HepG2 (cell line): ENCODE data around the gene GCDH. TPM values are rescaled to one million over a fixed set of nuclear protein-coding genes. Genes with fewer than 3 reads are reported as not detected.
A peak's percentile ranks its signal among the peaks of the same experiment; 100 is the strongest.

ENCODE experiments used
- ATAC-seq: fragments of 200-7000 bp; cut with Tn5 transposase; 3 replicates; pipeline ENCODE4 v1.9.1; 2020; ENCODE audit warnings: mild to moderate bottlenecking, moderate library complexity
- BruUV-seq: library from RNA; stranded (reverse); fragments of 400-500 nt; replicated peaks from 2 replicates; lab custom pipeline; 2021; lab: Mats Ljungman, UMichigan
- CTCF ChIA-PET: fragments of 300-600 bp; formaldehyde crosslinking; extraction: SDS; loops from one replicate; lab custom pipeline; 2021; ENCODE audit warnings: low total read pairs, inconsistent platforms, low intra/inter-chr PET ratio; lab: Yijun Ruan, JAX
- POLR2A ChIA-PET: fragments of 350-600 bp; sonication (Branson Sonifier 250); formaldehyde crosslinking; loops from one replicate; lab custom pipeline; 2020; ENCODE audit warnings: antibody characterized with exemption, inconsistent platforms; lab: Yijun Ruan, JAX
- DNase-seq: peaks from one replicate; pipeline ENCODE4 v3.0.0-alpha.2; 2015; ENCODE audit warnings: low spot score
- FAIRE-seq: peaks from 3 replicates; lab custom pipeline; 2011; peaks lifted over from hg19 to GRCh38; lab: Jason Lieb, UNC
- H2AFZ ChIP-seq: one replicate; pipeline ENCODE4 v1.6.1; 2011; ENCODE audit warnings: low read length, inconsistent platforms
- H3K27ac ChIP-seq: fragments of 300-600 bp; 3 replicates; pipeline ENCODE4 v1.8.0; 2011; ENCODE audit warnings: mixed run types, mild to moderate bottlenecking, mixed read lengths, low read length, inconsistent platforms; ENCODE audit not compliant: insufficient read depth; ENCODE audit errors: extremely low read length
- H3K27me3 ChIP-seq, 2 experiments: fragments of 200-600 bp in 1 of 2; 2 replicates in 1 of 2; 3 replicates in 1 of 2; pipeline versions ENCODE4 v1.6.0 to v1.8.0; 2011; ENCODE audit warnings: low read length in 2 of 2, mild to moderate bottlenecking in 2 of 2, moderate library complexity in 2 of 2, inconsistent platforms in 1 of 2; ENCODE audit not compliant: insufficient read depth in 2 of 2, control insufficient read depth in 1 of 2
- H3K36me3 ChIP-seq, 2 experiments: fragments of 200-600 bp in 1 of 2; replicated peaks in 1 of 2; 2 replicates in 1 of 2; 3 replicates in 1 of 2; pipeline versions ENCODE4 v1.5.1 to v1.8.0; 2011; ENCODE audit warnings: low read length in 2 of 2, inconsistent platforms in 1 of 2; ENCODE audit not compliant: insufficient read depth in 2 of 2, control insufficient read depth in 1 of 2
- H3K4me1 ChIP-seq: 2 replicates; pipeline ENCODE4 v1.5.1; 2012; ENCODE audit warnings: low read length, inconsistent platforms; ENCODE audit not compliant: insufficient read depth
- H3K4me2 ChIP-seq: 2 replicates; pipeline ENCODE4 v1.6.0; 2011; ENCODE audit warnings: low read depth, low read length, inconsistent platforms
- H3K4me3 ChIP-seq, 3 experiments: fragments of 200-600 bp in 1 of 3; sonication (generic), shearing (Covaris generic) in 1 of 3; replicated peaks in 1 of 3; 2 replicates each; pipeline ENCODE4 v1.5.1; 2011 to 2016; ENCODE audit warnings: low read length in 3 of 3, inconsistent platforms in 2 of 3, low read depth in 2 of 3, mild to moderate bottlenecking in 2 of 3, control low read depth in 1 of 3, mixed read lengths in 1 of 3; ENCODE audit not compliant: insufficient read depth in 1 of 3
- H3K79me2 ChIP-seq: one replicate; pipeline ENCODE4 v1.6.1; 2011; ENCODE audit warnings: low read length, inconsistent platforms; ENCODE audit not compliant: insufficient read depth
- H3K9ac ChIP-seq: 2 replicates; pipeline ENCODE4 v1.6.0; 2011; ENCODE audit warnings: mild to moderate bottlenecking, low read depth, low read length, inconsistent platforms; ENCODE audit not compliant: insufficient read depth
- H3K9me3 ChIP-seq: 2 replicates; pipeline ENCODE4 v1.5.1; 2012; ENCODE audit warnings: mild to moderate bottlenecking, low read length
- H4K20me1 ChIP-seq: 2 replicates; pipeline ENCODE4 v1.6.0; 2011; ENCODE audit warnings: inconsistent platforms, mild to moderate bottlenecking, low read length, moderate library complexity; ENCODE audit not compliant: insufficient read depth
- AGO2 ChIP-seq: fragments of 200-400 bp; formaldehyde crosslinking; optimal IDR thresholded peaks from 2 replicates; pipeline ENCODE3; 2017; ENCODE audit warnings: mild to moderate bottlenecking, low read depth, low read length, moderate library complexity
- ELF4 ChIP-seq: sonication (generic); formaldehyde crosslinking; IDR thresholded peaks from 2 replicates; pipeline ENCODE4 v1.5.0; 2020; ENCODE audit warnings: missing genetic modification reagents, mild to moderate bottlenecking, moderate library complexity, borderline replicate concordance
- IRF2 ChIP-seq: IDR thresholded peaks from 2 replicates; pipeline ENCODE4 v1.6.1; 2018; ENCODE audit warnings: missing genetic modification reagents, missing compliant biosample characterization
- KAT2B ChIP-seq: fragments of 150-350 bp; IDR thresholded peaks from 2 replicates; pipeline ENCODE4 v1.6.1; 2014; ENCODE audit warnings: low read depth, low read length, borderline replicate concordance
- KLF13 ChIP-seq: sonication (generic); formaldehyde crosslinking; IDR thresholded peaks from 2 replicates; pipeline ENCODE4 v1.4.0; 2020; ENCODE audit warnings: mild to moderate bottlenecking, missing genetic modification reagents
- MAFK ChIP-seq, 2 experiments: IDR thresholded peaks in 1 of 2; conservative IDR thresholded peaks in 1 of 2; 2 replicates each; pipeline ENCODE4 v1.6.1; 2011; ENCODE audit warnings: improper control_type of control experiment in 2 of 2, low read length in 2 of 2
- MIER2 ChIP-seq: IDR thresholded peaks from 2 replicates; pipeline ENCODE4 v1.6.1; 2016; ENCODE audit warnings: missing biosample characterization, missing genetic modification reagents
- MXD1 ChIP-seq: sonication (generic); formaldehyde crosslinking; IDR thresholded peaks from 2 replicates; pipeline ENCODE4 v1.4.0; 2020; ENCODE audit warnings: mild to moderate bottlenecking, missing genetic modification reagents
- PHF20 ChIP-seq: sonication (generic); formaldehyde crosslinking; IDR thresholded peaks from 2 replicates; pipeline ENCODE4 v1.5.0; 2020; ENCODE audit warnings: mild to moderate bottlenecking, missing genetic modification reagents
- POLR2G ChIP-seq: fragments of 200-400 bp; formaldehyde crosslinking; IDR thresholded peaks from 2 replicates; pipeline ENCODE4 v1.6.1; 2018; ENCODE audit warnings: mild to moderate bottlenecking, low read depth, low read length, moderate library complexity
- PRDM15 ChIP-seq: sonication (generic); formaldehyde crosslinking; IDR thresholded peaks from 2 replicates; pipeline ENCODE4 v1.4.0; 2020; ENCODE audit warnings: missing genetic modification reagents
- SRY ChIP-seq: sonication (generic); formaldehyde crosslinking; IDR thresholded peaks from 2 replicates; pipeline ENCODE4 v1.8.0; 2022; ENCODE audit warnings: mild to moderate bottlenecking, missing genetic modification reagents
- ZFY ChIP-seq: sonication (generic); formaldehyde crosslinking; IDR thresholded peaks from 2 replicates; pipeline ENCODE4 v1.4.0; 2020; ENCODE audit warnings: missing genetic modification reagents
- ZNF749 ChIP-seq: sonication (generic); formaldehyde crosslinking; IDR thresholded peaks from 2 replicates; pipeline ENCODE4 v1.8.0; 2022; ENCODE audit warnings: mild to moderate bottlenecking, missing genetic modification reagents, moderate library complexity, borderline replicate concordance
- ZNF792 ChIP-seq: IDR thresholded peaks from 2 replicates; pipeline ENCODE4 v1.6.1; 2016
- WGBS: methylation state at CpG from one replicate; pipeline ENCODE4 v1.1.6; 2017; ENCODE audit warnings: low lambda C conversion rate; 5-methylcytosine and 5-hydroxymethylcytosine counted together
- in situ Hi-C: cut with HindIII; loops from 2 replicates; pipeline ENCODE4 v1.10.0; 2017; ENCODE audit warnings: low pct_unique_long_range_greater_than_20kb; ENCODE audit not compliant: extremely low pct_ligation_motif_present
- intact Hi-C: fragments of 100-400 bp; cut with micrococcal nuclease; formaldehyde crosslinking; loops from one replicate; pipeline ENCODE4 v1.10.0; 2022; ENCODE audit not compliant: unreplicated experiment
- polyA plus RNA-seq, 8 experiments: library from polyadenylated mRNA; depleted of rRNA in 3 of 8; stranded (reverse) in 7 of 8; unstranded in 1 of 8; fragments of >200 nt; fragmentation: Illumina TruSeq in 4 of 8; extraction: Trizol in 4 of 8; gene quantifications; 2 replicates each; pipeline versions ENCODE4 v1.2.1 to v1.2.3, GENCODE V29; 2011 to 2016; ENCODE audit warnings: low read depth in 4 of 8, missing spikeins in 1 of 8, mixed read lengths in 1 of 8; ENCODE audit not compliant: insufficient read depth in 1 of 8
- total RNA-seq, 5 experiments: library from RNA; depleted of rRNA; stranded (reverse); fragments of >200 nt; fragmentation: Illumina TruSeq; extraction: Trizol; gene quantifications; 2 replicates each; pipeline ENCODE4 v1.2.3, GENCODE V29; 2016; ENCODE audit warnings: low read depth in 1 of 5
- TF ChIP-seq, protein P1 (sequence below): IDR thresholded peaks from 2 replicates; pipeline ENCODE4 v1.6.1; 2016; ENCODE audit warnings: control low read depth

The GCDH gene
- total and polyA plus RNA-seq, 2 of the 13 experiments (the other 11 are each of a cell fraction or from before 2014, with no cell fraction given), result 15.1 to 38.0 TPM

DNA sequence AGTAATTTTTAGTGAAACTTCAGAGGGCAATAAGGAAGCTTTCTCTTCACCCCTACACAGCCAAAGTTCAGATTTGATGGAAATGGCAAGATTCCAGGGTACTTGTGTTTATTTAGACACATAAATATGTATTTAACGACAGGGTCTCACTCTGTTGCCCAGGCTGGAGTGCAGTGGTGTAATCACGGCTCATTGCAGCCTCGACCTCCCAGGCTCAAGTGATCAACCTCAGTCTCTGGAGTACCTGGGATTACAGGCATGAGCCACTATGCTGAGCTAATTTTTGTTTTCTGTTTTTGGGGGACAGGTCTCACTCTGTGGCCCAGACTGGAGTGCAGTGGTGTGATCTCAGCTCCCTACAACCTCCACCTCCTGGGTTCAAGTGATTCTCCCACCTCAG lies 30.1 kb downstream of the GCDH start:
- H3K27ac ChIP-seq, result no peak overlapping the region

DNA sequence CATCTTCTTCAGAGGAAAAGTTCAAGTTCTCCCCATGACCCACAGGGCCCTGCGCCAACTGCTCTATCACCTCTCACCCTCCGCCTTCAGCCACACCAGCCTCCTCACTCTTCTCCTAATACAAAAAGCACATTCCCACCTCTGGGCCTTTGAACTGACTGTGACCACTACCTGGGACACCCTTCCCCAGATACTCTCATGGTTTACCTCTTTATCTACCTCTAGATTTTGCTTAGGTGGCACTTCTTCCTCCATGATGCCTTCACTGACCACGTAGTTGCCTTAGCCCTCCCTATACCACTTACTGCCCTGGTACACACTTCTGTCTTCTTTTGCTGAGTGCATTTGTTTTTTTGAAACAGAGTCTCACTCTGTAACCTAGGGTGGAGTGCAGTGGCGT lies 32.0 kb downstream of the GCDH start:
- peaks cover 26 to 38% of the 10 kb centered on the region in 2 experiments for H3K36me3 ChIP-seq
- TF ChIP-seq PRDM15 (CRISPR knock-in tag), result no peak
- TF ChIP-seq AGO2, result no peak
- TF ChIP-seq IRF2 (CRISPR knock-in tag), result no peak
- TF ChIP-seq MXD1 (CRISPR knock-in tag), result no peak
- no peak for TF ChIP-seq SRY (CRISPR knock-in tag)
- TF ChIP-seq ZNF792 (CRISPR knock-in tag), result no peak
- TF ChIP-seq KAT2B, result no peak
- TF ChIP-seq ZFY (CRISPR knock-in tag), result no peak
- peak; percentile 50 to 77 for TF ChIP-seq MAFK (conservative IDR thresholded peaks at IDR 0.05 in 1 of 2, IDR thresholded peaks at IDR 0.05 in 1 of 2; ENCODE audit: low read length in 2 of 2)
- no peak for TF ChIP-seq MIER2 (CRISPR knock-in tag)
- TF ChIP-seq, protein P1, sequence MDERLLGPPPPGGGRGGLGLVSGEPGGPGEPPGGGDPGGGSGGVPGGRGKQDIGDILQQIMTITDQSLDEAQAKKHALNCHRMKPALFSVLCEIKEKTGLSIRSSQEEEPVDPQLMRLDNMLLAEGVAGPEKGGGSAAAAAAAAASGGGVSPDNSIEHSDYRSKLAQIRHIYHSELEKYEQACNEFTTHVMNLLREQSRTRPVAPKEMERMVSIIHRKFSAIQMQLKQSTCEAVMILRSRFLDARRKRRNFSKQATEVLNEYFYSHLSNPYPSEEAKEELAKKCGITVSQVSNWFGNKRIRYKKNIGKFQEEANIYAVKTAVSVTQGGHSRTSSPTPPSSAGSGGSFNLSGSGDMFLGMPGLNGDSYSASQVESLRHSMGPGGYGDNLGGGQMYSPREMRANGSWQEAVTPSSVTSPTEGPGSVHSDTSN (CRISPR knock-in tag), result no peak

More for the DNA sequence above, 30.1 kb downstream of the GCDH start:
- FAIRE-seq (no peak), ATAC-seq (no peak), DNase-seq (no peak)
- no peak overlapping the region for H2AFZ ChIP-seq
- no peaks in the 10 kb centered on the region for H4K20me1 ChIP-seq
- WGBS, result 74% methylated on average over 3 of the region's 3 CpGs
- H3K36me3 ChIP-seq, result peaks cover 17 to 27% of the 10 kb centered on the region in 2 experiments
- H3K4me3 ChIP-seq, result no peak overlapping the region
- in situ Hi-C loops, result no loop called here
- BruUV-seq, result no TSS peak
- H3K4me2 ChIP-seq, result no peak overlapping the region
- no peaks in the 10 kb centered on the region for H3K9me3 ChIP-seq
- intact Hi-C loops, result no loop called here
- POLR2A ChIA-PET, result interaction anchor here (0.6 to 2.5 kb wide), 6 partner anchors 8 to 30 kb away, joined by 3 to 12 read pairs (median 6); partner anchors contain the start of genes FARSA, GCDH and RAD23A
- CTCF ChIA-PET, result no interaction called here
- H3K79me2 ChIP-seq, result no peaks in the 10 kb centered on the region
- TF ChIP-seq PHF20 (CRISPR knock-in tag), result no peak
- no peak for TF ChIP-seq ELF4 (CRISPR knock-in tag)
- TF ChIP-seq KLF13 (CRISPR knock-in tag), result no peak
- peak; percentile 41; the same call in 1 of the 2 replicates for TF ChIP-seq POLR2G
- TF ChIP-seq ZNF749, result no peak
- H3K27me3 ChIP-seq, result no peaks in the 10 kb centered on the region; a peak in 1 of 5 replicates
- H3K9ac ChIP-seq, result no peak overlapping the region
- no peaks in the 10 kb centered on the region for H3K4me1 ChIP-seq

More for the DNA sequence above, 32.0 kb downstream of the GCDH start:
- ATAC-seq (no peak), DNase-seq (no peak), FAIRE-seq (no peak)
- no peaks in the 10 kb centered on the region for H3K79me2 ChIP-seq
- no peaks in the 10 kb centered on the region for H3K4me1 ChIP-seq
- H2AFZ ChIP-seq, result no peak overlapping the region
- no peaks in the 10 kb centered on the region for H3K9me3 ChIP-seq
- ChIA-PET POLR2A (no interaction called here), CTCF (no interaction called here)
- no peak overlapping the region for H3K4me2 ChIP-seq
- BruUV-seq, result no TSS peak
- H3K4me3 ChIP-seq, result no peak overlapping the region
- no peaks in the 10 kb centered on the region for H4K20me1 ChIP-seq
- intact Hi-C loops, result no loop called here
- in situ Hi-C loops, result no loop called here
- H3K9ac ChIP-seq, result no peak overlapping the region
- no peaks in the 10 kb centered on the region; a peak in 1 of 5 replicates for H3K27me3 ChIP-seq
- H3K27ac ChIP-seq, result no peak overlapping the region
- WGBS, result 98% methylated on average over 4 of the region's 4 CpGs
